HG02610 (cell line): ENCODE measurements around the gene OBP2A.
"Not testable (repeated sequence)": the region's sequence is repeated elsewhere in the genome, so short reads cannot be mapped to it uniquely, and the experiment has no call there.

Experiments
- ATAC-seq: cut with Tn5 transposase; IDR thresholded peaks from one replicate; pipeline ENCODE4 v1.9.1; 2021; ENCODE audit warnings: mild to moderate bottlenecking, moderate library complexity; ENCODE audit not compliant: unreplicated experiment

OBP2A gene

DNA sequence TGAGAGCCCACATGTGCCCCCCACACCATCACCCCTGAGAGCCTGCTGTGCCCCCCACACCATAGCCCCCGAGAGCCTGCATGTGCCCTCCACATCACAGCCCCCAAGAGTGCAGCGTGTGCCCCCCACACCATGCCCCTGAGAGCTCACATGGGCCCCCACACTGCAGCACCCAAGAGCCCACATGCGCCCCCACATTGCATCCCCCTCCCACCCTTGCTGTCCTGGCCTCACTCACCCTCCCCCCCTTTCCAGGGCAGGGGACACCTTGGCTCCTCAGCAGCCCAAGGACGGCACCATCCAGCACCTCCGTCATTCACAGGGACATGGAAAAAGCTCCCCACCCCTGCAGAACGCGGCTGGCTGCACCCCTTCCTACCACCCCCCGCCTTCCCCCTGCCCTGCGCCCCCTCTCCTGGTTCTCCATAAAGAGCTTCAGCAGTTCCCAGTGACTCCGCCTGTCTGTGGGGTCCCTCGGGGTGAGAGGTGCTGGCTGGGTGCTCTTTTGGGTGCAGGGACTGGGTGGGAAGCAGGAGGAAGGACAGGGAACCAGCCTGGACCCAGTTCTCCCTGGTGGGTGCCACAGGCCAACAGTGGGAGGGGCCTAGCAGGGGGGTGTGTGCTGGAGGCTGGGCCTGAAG lies 19.7 kb upstream of the OBP2A start:
- ATAC-seq: no peak

DNA sequence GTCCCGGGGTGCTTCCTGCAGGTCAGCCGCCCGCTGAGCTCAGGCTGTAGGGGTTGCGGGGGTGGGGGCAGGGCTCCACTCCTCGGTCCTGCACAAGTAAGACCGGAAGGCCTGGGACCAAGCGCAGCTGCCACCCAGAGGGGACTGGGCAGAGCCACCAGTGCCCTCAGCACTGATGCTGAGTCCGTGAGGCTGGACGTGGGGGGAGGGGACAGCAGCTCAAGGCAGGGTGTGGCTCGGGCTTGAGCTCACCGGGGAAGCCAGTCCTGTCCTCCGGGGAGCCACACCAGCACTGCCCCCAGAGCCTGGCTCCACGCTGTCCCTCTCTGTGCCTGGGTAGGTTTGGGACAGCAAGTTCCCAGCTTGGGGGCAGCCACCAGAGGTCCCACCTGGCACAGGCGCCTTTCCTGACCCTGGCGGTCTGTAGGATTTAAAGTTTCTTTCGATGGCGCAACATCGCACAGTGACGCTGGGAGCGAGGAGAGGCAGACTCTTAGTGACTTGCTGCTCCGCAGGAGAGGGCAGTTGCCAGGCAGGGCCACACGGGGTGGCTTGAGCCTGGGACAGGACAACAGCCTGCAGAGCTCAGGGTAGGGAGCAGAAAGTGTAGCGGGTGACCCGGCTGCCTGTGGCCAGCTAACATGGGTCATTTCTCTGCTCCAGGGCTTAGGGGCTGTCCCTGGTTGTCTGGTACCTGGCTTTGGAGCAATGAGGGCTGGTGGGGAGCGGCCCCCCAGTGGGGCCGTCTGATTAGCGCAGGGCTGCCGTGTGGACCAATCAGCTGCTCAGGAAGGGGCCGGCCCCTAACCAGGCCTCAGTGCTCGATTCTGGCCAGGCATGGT lies 19.0 kb upstream of the OBP2A start:
- ATAC-seq: no peak

DNA sequence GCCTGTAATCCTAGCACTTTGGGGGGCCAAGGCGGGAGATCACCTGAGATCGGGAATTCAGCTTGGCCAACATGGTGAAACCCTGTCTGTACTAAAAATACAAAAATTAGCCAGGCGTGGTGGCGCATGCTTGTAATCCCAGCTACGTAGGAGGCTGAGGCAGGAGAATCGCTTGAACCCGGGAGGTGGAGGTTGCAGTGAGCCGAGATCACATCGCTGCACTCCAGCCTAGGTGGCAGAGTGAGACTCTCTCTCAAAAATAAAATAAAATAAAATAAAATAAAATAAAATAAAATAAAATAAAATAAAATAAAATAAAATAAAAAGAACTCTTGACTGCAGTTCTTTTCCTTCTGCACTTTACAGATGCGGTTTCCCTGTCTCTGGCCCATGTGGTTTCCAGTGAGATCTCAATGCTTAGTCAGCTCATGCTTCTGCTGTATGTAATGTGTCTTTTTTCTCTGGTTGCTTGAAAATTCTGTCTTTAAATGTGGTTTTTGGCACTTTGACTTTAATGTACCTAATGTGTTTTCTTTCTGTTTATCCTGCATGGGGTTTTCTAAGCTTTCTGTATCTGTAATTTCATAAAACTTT lies 17.0 kb upstream of the OBP2A start:
- not testable (repeated sequence) for ATAC-seq

DNA sequence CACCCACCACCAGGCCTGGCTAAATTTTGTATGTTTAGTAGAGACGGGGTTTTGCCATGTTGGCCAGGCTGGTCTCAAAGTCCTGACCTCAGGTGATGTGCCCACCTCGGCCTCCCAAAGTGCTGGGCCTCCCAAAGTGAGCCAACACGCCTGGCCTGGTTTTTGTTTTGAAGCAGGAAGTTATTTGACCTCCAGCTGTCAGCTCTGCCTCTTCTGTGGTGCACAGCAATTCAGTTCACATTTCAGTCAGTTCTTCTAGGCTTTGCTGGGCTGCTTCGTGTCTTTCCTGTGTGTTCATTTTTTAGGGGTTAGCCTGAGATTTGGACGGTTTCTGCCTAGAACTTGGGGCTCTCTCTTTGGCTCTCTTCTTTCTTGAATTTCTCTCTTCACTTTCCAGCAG lies 15.8 kb upstream of the OBP2A start:
- ATAC-seq: no peak

DNA sequence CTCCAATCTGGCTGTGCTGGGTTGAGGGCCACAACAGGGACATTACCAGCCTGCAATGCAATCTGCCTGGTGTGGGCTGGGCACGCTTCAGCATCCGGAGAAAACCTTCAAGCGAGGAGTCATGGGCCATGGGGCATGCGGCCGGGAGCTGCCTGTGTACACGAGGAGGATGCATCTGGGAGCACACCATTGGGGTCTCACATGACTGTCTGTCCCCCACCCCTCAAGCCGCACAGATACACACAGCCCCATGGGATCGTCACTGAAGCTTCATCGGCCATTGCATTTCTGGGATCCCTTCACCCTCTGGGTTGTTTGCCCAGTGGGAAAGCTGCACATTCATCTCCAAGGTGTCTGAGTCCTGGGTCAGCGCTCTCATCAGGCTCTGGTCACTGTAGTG lies 14.8 kb upstream of the OBP2A start:
- ATAC-seq: no peak

DNA sequence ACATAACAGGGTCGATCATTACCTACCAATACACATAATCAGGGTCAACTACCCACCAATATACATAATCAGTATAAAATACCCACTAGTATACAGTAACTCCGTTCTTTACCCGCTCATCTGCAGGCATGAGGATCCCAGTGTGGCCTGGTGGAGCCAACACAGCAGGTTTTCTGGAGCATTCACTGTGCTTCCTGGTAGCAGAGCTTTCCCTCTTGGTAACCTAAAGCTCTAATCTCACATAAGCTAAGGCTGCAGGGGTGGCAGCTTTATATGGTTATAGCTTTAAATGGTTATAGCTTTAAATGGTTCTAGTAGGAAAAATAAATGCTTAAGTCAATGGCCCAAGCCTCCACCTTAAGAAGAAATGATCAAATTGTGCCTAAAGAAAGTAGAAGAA lies 12.8 kb upstream of the OBP2A start:
- ATAC-seq: no peak

DNA sequence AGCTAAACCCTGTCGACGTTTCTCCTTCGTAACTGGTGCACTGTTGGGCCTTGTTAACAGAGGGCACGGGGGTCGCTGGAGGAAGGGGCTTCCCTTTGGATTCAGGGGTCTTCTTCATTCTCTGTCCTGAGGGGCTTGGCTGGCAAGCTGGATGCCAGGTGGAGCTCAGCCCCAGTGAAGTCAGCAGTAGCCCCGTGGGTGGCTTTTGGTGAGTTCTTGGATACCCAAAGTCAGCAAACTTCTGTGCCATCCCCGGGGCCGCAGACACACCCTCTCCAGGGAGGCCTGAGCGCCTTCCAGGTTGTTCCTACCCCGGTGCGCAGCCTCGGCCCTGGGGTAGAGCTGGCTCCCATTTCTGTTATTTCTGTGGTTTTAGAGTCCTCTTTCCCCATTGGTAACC lies 12.3 kb upstream of the OBP2A start:
- ATAC-seq: no peak

DNA sequence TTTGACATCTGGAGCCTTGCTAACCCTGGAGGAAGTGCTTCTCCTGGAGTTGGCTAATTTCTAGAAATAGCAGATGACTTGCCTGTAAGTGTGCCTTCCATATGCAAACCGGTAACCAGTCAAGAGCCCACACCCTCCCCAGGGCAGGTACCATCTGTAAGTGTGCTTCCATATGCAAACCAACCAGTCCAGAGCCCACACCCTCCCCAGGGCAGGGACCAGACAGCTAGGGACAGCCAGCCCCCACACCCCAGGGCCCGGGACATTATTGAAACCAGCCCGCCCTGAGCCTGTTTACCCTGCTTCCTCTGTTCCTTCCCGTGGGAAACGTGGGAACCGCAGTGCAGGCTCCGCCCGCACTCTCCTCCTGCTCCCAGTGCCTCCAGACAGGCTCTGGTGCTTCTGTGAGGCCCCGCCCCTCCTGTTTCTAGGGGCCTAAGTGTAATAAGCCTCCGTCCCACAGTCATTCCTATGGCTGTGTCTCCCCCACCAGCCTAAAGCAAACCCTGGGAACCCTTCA lies 11.7 kb upstream of the OBP2A start:
- not testable (repeated sequence) for ATAC-seq

DNA sequence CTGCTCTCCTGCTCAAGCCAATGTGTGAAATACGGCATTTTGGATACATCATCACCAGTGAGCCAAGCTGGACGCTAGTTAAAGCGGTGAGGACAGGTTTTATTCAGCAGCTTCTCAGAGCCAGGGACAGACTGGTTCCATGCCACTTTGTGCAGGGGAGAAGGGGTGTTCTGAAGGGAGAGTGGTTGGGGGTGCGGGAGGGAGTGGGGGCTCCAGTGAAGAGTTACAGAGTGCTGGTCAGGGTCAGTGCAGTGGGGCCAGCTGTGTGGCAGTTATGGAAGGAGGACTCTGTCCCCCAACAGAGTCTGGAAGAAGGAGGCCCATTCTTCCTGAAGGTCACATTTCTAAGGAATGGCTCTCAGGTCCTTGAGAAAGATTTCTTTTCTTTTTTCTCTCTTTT lies 11.1 kb upstream of the OBP2A start:
- ATAC-seq: not testable (repeated sequence)

DNA sequence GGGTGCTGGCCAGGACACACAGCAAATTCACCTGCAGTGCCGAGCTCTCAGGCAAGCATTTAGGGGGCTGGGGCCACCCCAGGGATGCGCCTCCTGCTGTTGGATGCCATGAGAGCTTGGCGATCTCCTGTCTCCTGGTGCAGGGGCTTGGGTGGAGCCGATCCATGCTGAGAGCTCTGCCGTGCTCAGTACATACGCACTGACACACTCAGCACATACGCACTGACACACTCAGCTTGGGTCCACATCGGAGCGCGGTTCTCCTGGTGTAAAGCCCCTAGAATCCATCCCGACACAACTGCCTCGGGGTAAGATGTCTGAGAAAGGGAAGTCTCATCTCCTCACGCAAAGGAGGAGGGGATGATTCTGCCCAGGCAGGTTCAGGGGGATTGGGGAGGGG lies 10.3 kb upstream of the OBP2A start:
- ATAC-seq: not testable (repeated sequence)

DNA sequence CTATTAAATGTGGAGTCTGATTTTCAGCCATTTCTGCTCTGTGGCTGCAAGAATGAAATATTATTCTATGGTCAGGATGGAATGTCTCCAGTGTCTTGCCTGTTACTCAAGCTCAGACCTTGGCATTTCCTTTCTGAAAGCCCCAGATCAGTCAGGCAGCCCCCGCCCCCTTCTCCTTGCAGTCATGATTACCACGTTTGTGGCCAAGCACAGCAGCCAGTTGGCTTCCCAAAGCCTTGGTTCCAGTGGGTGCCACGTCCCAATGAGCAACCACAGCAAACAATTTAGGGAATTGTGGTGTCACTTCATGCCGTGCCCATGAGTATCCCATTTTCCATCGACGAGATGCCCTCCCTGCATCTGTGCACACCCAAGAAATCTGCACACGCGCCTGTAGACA lies 9.7 kb upstream of the OBP2A start:
- ATAC-seq: no peak

DNA sequence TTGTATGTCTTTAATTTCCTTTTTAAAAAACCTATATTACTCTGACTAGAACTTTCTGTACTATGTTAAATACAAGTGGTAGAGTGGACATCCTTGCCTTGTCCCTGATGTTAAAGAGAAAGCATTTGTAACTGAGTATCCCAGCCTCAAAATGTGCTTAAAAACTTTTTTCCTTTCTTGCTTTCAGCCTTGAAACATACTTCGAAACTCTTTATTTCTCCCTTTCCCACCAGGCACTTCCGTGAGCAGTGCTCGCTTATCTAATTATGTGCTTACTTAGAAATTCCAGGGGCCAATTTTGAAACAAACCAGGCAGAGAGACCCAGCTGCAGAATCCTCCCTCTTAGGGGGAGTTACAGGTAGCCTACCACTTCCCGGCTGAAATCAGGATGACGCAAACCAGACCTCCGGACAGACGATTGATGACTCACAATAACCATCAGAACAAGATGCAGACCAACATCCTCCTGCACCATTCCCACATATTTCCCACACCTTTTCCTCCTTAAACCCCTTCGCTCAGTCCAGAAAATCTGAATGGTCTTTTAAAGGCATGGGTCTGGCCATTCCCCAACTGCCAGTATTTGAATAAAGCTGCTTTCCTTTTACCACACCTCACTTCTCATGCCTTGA lies 2.5 kb upstream of the OBP2A start:
- not testable (repeated sequence) for ATAC-seq

DNA sequence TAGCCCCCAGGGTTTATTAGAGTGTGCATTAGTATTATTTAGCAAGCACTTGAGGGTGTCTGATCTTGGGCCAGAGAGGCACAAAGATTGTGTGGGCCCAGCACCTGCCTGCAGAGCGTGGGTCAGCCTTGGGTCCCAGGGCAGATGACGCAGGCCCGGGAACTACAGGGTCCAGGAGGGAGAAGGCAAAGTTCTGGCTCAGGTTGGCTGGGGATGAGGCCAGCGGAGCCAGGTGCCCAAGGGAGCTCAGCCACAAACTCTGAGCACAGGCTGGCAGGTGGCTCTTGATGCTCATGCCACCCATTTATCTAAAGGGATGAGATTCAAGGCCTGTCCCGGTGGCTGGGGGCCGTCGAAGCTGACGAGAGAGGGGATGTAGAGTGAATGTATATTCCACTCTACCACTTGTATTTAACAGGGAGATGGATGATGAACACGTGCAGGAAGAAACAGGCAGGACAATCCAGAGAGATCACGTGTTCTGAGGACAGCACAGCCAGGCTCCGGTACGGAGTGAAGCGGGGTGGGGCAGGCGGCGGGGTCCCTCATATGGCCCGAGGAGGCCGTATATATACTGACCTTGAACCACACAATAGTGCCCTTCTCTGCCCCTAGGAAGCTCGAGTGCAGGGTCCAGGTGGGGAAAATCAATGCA lies 818 bp upstream of the OBP2A start:
- ATAC-seq: no peak

DNA sequence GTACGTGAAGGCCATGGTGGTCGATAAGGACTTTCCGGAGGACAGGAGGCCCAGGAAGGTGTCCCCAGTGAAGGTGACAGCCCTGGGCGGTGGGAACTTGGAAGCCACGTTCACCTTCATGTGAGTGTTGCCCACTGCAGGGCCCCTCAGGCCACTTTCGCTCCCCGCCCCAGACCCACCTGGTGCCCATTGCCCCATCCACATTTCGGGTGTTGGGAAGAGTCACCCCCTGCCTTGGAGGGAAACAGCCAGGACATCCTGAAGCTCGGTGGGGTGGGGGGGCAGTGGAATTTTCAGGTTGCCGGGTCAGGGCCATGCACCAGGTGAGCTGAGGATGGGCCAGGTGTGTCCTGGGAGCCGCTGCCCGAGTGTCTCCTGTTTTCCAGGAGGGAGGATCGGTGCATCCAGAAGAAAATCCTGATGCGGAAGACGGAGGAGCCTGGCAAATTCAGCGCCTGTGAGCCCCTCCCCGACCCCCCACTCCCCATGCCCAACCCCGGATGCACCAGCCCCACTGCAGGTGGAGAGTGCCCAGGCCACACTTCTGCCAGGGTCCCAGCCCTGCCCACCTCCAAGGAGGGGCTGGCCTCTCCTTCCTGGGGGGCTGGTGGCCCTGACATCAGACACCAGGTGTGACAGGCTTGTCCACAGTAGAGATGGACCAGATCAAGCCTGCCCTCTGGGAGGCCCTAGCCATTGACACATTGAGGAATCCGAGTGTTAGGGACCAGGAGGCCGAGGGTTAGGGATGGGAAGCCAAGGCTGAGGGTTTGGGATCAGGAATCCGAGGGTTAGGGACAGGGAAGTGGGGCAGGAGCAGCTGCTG lies 1.1 kb downstream of the OBP2A start:
- ATAC-seq: not testable (repeated sequence)

DNA sequence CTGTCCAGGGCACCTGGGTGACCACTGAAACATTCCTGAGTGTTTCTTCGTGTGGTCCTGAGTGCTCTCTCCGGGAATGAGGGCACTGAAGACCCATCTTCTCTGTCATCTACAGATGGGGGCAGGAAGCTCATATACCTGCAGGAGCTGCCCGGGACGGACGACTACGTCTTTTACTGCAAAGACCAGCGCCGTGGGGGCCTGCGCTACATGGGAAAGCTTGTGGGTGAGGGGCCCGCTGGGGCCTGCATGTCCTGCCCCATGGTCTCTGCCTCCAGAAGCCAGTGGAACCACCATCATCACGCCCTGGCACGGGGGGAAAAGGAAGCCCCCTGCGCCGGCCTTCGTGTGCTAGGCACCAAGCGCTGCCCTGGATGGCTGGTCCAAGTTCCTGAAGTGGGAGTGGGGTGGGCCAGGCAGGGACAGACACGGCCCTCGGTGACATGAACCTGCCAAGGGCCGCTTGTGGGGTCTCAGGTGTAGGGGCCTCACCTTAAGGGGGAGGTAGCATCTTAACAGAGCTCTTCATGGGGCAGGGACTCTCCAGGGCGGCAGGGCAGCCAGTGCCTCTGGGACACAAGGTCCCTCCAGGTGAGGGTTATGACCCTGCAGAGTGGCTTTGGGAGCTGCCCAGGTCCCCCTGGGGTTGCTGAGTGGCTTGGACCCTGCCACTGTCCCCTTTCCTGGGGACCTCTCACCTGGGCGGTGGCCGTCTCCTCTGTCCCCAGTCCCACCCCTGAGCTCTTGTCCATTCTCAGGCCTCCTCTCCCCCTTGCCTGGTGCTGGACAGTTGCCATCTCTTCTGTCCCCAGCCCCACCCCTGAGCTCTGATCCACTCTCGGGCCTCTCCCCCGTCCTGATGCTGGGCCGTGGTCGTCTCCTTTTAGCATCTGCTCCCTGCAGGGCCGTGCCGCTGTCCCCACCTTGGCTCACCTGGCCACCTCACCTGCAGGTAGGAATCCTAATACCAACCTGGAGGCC lies 2.1 kb downstream of the OBP2A start:
- no peak for ATAC-seq

DNA sequence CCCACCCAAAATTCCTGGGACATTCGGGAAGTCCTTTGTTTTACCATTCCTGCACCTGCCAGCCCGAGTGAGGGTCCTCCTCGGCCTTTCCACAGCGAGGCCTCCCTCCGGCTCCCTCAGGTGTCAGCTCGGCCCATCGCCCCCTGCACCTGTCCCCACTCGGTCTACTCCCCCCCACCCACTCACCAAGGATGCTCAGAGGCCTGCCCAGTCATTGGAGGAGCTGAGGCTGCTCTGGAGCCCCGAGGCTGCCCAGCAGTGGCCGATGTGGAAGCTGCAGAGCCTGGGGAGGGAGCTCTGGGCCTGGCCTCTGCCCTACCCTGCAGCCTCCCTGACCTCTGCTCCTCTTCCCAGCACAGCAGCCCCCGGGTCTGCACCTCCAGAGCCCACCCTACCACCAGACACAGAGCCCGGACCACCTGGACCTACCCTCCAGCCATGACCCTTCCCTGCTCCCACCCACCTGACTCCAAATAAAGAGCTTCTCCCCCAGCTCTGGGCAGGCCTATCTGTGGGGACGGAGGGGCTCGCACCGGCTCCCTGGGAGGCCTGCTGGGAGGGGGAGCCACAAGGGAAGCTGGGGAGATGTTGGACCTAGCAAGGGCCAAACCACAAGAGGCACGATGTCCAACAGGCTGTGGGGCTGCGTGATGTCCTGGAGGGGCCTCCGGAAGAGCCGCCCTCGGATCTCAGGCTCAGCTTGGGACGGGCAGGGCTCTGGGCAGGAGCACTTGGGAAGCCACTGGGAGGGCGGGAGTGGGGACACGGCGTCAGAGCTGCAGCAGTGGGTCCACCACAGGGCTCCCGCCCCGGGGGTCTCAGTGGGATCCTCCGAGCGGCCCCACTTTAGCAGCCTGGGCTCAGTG lies 3.8 kb downstream of the OBP2A start:
- ATAC-seq: not testable (repeated sequence)

DNA sequence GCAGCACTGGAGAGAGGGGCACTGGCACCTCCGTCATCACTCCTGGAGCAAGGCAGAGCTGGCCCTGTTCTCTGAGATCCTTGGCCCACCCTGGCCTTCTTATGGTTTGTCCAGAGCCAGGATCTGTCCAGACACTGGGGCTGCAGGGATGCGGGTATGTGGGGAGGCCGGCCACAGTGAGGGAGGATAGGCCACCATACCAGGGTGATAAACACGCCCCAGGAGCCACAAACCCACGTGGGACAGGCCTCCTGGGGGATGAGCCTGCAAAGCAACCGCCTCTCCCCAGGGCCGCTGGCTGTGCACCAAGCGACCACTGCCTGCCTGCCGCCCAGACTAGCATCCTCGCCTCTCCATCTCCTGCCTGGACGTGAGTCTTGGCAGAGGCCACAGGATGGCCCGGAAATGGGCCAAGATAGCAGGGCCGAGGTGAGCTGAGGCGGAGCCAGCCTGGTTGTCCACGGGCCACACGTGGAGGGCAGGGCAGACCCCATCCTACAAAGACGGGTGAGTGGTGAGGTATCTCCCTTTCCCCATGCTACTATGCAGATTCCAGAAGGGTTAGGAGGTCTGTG lies 4.5 kb downstream of the OBP2A start:
- no peak for ATAC-seq

DNA sequence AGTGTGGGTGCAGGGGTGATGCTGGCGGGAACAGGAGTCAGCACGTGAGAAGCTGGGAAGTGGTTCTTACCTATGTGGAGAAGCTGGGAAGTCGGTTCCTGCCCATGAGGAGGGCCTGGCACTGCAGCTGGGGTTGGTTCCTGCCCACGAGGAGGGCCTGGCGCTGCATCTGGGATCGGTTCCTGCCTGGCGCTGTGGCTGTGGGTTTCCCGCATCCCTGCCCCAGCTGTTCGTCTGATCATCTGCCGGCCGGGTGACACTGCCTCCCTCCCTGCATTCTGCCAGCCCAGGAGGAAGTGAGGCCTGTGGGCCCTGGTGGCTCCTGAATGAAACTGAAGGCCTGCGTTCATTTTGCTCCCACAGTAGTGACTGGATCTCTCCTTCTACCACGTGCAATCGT lies 5.1 kb downstream of the OBP2A start:
- ATAC-seq: no peak
